ENCODE results near the gene MMP25.

GRCh38 chr16:3087243-3088235 is 41.2 kb downstream of the MMP25 start:
- TF ChIP-seq CTCF (conservative IDR thresholded peaks at IDR 0.05; ENCODE audit: low read length): 0 out of 2 replicates have a peak, but pooled peaks have one; percentile 28
- no peak for TF ChIP-seq EZH2phosphoT487 (IDR thresholded peaks at IDR 0.05; ENCODE audit: borderline replicate concordance, low read depth, low read length)

Data from OCI-LY7 (cell line).